ENCODE measurements around the gene FAM117A.
"Not testable (repeated sequence)": the region's sequence is repeated elsewhere in the genome, so short reads cannot be mapped to it uniquely, and the experiment has no call there.

FAM117A gene

DNA sequence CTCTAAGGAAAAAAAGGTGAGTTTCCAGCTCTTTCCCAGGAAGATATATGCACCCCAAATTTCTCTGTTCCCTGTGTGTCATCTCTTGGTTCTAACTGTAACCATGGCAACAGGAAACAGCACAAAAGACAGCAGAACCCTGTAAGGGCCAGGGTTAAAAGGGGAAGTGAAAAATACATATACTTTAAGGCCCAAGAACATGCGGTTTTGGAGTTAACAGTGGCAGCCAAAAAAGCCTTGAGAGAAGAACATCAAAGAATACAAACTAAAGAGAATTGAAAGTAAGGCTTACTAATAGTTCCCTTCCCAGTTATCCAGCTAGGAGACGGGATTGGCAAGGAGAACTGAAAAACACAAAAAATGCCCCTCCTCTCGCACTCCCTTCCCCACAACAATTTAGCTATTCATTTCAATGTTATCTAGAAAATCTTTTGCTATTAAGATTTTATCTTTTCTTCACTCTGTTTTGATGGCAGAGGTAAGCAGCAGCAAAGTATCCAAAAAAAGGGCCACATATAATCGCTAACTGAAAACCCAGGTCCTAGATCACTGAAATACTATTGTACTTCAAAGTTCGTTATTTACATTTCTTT lies 87.6 kb downstream of the FAM117A start:
- peak; percentile 90 for DNase-seq

DNA sequence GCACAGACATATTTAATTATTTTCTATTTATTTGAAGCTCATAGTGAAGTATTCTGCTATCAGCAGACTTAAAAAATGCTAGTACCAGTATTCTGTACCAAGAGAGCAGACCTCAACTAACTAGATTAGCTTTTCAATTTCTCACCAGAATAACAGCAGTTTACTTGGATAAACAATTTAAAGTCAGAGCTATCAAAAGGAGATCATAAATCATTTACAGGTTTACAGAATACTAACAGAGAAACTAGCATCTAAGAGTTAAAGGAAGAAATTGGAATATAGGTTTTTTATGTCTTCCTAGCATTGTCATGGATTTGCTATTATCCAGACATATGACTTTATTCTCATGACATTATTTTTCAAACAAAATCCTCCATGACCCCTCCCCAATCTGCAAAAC lies 89.4 kb downstream of the FAM117A start:
- no peak for DNase-seq

DNA sequence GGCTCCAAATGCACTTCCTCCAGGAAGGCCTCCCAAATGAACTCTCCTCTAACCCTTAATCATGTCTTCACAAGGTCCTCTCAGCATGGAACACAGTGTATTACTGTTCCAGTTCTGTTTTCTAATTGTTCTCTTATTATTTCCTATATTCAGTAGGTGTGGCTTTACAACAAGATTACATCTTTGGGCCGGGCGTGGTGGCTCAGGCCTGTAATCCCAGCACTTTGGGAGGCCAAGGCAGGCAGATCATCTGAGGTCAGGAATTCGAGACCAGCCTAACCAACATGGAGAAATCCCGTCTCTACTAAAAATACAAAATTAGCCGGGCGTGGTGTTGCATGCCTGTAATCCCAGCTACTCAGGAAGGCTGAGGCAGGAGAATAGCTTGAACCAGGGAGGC lies 90.3 kb downstream of the FAM117A start:
- not testable (repeated sequence) for DNase-seq

DNA sequence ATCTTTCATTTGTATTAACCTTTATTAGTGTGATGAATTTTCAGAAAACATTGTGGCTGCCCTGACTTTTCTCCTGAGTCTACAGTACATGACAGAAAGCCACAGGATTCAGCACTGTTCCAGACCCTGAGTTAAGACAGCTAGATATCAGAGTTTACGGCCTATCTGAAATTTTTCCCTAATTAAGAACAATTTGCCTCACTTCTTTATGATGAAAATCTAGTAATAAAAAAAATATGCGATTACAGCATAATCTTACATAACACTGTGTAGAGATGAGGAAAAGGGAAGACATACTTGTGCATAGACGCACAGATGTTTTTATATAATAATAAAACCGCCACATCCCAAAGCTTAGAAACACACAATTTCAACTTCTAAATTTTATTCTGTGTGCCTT lies 93.3 kb downstream of the FAM117A start:
- DNase-seq = no peak

DNA sequence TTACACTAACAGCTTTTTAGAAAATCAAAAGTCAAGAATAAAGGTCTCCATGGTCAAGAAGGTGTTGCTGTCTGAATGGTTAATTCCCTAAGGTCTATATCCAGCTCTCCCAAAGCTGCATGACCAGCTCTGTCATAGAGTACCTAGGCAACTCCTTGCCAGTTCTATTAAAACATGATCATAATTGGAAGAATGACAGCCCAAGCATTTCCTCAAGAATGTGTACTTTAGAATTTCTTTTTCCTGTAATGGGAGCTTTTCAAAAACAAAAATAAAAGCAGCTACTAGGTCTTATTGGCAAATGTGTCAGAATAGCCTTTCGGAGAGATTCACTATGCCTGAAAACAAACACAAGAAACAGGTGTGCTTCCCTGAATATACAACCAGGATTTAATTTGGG lies 93.9 kb downstream of the FAM117A start:
- no peak for DNase-seq

DNA sequence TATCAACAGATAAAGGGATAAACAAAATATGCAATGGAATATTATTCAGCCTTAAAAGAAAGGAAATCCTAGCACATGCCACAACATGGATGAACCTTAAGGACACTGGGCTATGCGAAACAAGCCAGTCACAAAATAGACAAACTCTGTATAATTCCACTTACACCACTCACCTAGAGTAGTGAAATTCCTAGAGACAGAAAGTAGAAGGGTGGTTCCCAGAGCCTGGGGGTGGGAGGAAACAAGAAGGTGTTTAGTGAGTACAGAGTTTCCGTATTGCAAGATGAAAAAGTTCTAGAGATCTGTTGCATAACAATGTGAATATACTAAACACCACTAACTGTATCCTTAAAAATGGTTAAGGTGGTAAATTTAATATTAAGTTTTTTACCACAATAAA lies 96.1 kb downstream of the FAM117A start:
- no peak for DNase-seq

DNA sequence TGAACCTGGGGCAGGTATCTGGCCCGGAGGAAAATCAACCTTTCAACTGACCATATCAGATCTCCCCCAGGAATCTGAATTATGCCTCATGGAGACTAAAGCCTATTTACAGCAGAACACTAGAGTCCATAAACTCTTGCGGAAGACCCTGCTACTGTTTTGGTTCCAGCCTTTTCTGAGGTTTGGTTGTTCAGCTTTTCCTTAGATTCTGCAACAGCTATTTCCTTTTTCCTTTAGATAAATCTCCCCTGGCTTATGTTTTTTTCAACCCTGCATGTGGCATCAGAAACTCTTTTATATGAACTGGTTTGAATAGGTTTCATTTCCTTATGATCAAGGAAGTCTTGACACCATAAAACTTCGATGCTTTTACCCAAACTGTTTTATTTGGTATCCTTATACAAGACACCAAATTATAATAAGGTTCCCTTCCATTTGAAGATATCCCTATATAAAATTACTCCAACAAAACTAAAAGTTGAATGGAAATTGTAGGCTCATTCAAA lies 99.2 kb downstream of the FAM117A start:
- DNase-seq = no peak
